Esophagus squamous epithelium (tissue), 5 donors: ENCODE results near the gene RNGTT. TPM values are rescaled to one million over a fixed set of nuclear protein-coding genes. Genes with fewer than 3 reads are reported as not detected.

Experiments
- DNase-seq: peaks from one replicate; lab custom pipeline; 2025; lab: John Stamatoyannopoulos, UW
- H3K27ac ChIP-seq, 4 donors: fragments of 200-600 bp; sonication (generic); one replicate each; pipeline ENCODE4 v1.5.1; 2016 to 2019; ENCODE audit warnings: mild to moderate bottlenecking in 1 of 4
- H3K27me3 ChIP-seq, 4 donors: fragments of 200-600 bp; sonication (generic); 1 replicate in 3 of 4; 2 replicates in 1 of 4; pipeline versions ENCODE4 v1.5.1 to v1.6.0; 2017 to 2021; ENCODE audit warnings: antibody characterized with exemption in 1 of 4
- H3K36me3 ChIP-seq, 3 donors: fragments of 200-600 bp; sonication (generic); one replicate each; pipeline ENCODE4 v1.5.1; 2016 to 2019
- H3K4me1 ChIP-seq, 3 donors: fragments of 200-600 bp; sonication (generic); one replicate each; pipeline ENCODE4 v1.5.1; 2017 to 2019
- H3K4me3 ChIP-seq, 4 donors: fragments of 200-600 bp; sonication (generic); 1 replicate in 3 of 4; 2 replicates in 1 of 4; pipeline ENCODE4 v1.5.1; 2016 to 2019; ENCODE audit warnings: mild to moderate bottlenecking in 2 of 4, moderate library complexity in 1 of 4
- H3K9me3 ChIP-seq, 3 donors: fragments of 200-600 bp; sonication (generic); one replicate each; pipeline ENCODE4 v1.5.1; 2016 to 2019
- CTCF ChIP-seq, 6 experiments: fragments of 450-650 bp in 4 of 6; fragments of 200-600 bp in 2 of 6; sonication (generic) in 2 of 6; IDR thresholded peaks; one replicate each; pipeline ENCODE4 v1.5.1; 2016 to 2019; ENCODE audit warnings: antibody characterized with exemption in 6 of 6, mild to moderate bottlenecking in 4 of 6, moderate library complexity in 4 of 6
- POLR2A ChIP-seq, 4 donors: fragments of 450-650 bp; IDR thresholded peaks; one replicate each; pipeline ENCODE4 v1.6.1; 2017; ENCODE audit warnings: antibody characterized with exemption in 4 of 4, mild to moderate bottlenecking in 4 of 4, moderate library complexity in 3 of 4
- WGBS, 2 donors: methylation state at CpG; one replicate each; pipeline ENCODE4 v1.1.5; 2018; 5-methylcytosine and 5-hydroxymethylcytosine counted together
- intact Hi-C: fragments of 100-400 bp; cut with DNase I; formaldehyde crosslinking; loops from one replicate; pipeline ENCODE4 v1.15.0; 2022
- total RNA-seq, 4 donors: library from RNA; depleted of rRNA; stranded (reverse); fragments of >200 nt; gene quantifications; one replicate each; pipeline ENCODE4 v1.1.0, GENCODE V29; 2016
- donor health status: DM: yes; HTN: yes; CAD: no.

Gene RNGTT
- total RNA-seq, 4 donors from 2014 or later, result 8.3 to 22.3 (median 18.3) TPM

GRCh38 chr6:88749849-88750248 is 213.6 kb downstream of the RNGTT start:
- H3K27ac ChIP-seq, result no peak overlapping the region
- H3K4me1 ChIP-seq, result no peaks in the 10 kb centered on the region
- no peak for DNase-seq
- TF ChIP-seq CTCF (IDR thresholded peaks at IDR 0.05), result no peak
- TF ChIP-seq POLR2A (IDR thresholded peaks at IDR 0.05), result no peak
- peaks cover 0 to 21% (median 0%) of the 10 kb centered on the region in 3 donors for H3K36me3 ChIP-seq
- intact Hi-C loops, result no loop called here
- WGBS, 2 donors, result 71 to 88% methylated on average over 1 of the region's 1 CpG
- no peak overlapping the region for H3K4me3 ChIP-seq
- H3K27me3 ChIP-seq, result no peaks in the 10 kb centered on the region
- no peaks in the 10 kb centered on the region for H3K9me3 ChIP-seq

- DNase-seq, result no peak
- no peak overlapping the region for H3K4me3 ChIP-seq
- 90 to 92% methylated on average over 2 of the region's 2 CpGs for WGBS, 2 donors
- no peaks in the 10 kb centered on the region for H3K4me1 ChIP-seq
- H3K27ac ChIP-seq, result no peak overlapping the region
- intact Hi-C loops, result no loop called here
- TF ChIP-seq POLR2A (IDR thresholded peaks at IDR 0.05), result no peak
- no peak for TF ChIP-seq CTCF (IDR thresholded peaks at IDR 0.05)
- no peaks in the 10 kb centered on the region for H3K9me3 ChIP-seq
- no peaks in the 10 kb centered on the region for H3K27me3 ChIP-seq
- H3K36me3 ChIP-seq, result peaks cover 0 to 16% (median 0%) of the 10 kb centered on the region in 3 donors
Measured at GRCh38 chr6:88748141-88748540, 215.3 kb downstream of the RNGTT start.

- intact Hi-C loops, result no loop called here
- Histone ChIP-seq H3K27ac (no peak overlapping the region), H3K36me3 (peaks cover 0 to 8% (median 0%) of the 10 kb centered on the region in 3 donors), H3K27me3 (no peaks in the 10 kb centered on the region), H3K4me3 (no peak overlapping the region), H3K4me1 (no peaks in the 10 kb centered on the region), H3K9me3 (no peaks in the 10 kb centered on the region)
- DNase-seq, result no peak
- WGBS, 2 donors, result 50 to 57% methylated on average over 1 of the region's 1 CpG
- TF ChIP-seq POLR2A (IDR thresholded peaks at IDR 0.05) (no peak), CTCF (IDR thresholded peaks at IDR 0.05) (no peak)
Measured at GRCh38 chr6:88741939-88742338, 221.5 kb downstream of the RNGTT start.

- Histone ChIP-seq H3K9me3 (no peaks in the 10 kb centered on the region), H3K4me1 (no peaks in the 10 kb centered on the region), H3K4me3 (no peak overlapping the region), H3K36me3 (peaks cover 0 to 8% (median 0%) of the 10 kb centered on the region in 3 donors), H3K27ac (no peak overlapping the region), H3K27me3 (no peaks in the 10 kb centered on the region)
- WGBS, 2 donors, result 96 to 97% methylated on average over 7 of the region's 7 CpGs
- no peak for DNase-seq
- no peak for TF ChIP-seq POLR2A (IDR thresholded peaks at IDR 0.05)
- TF ChIP-seq CTCF (IDR thresholded peaks at IDR 0.05), result no peak
- intact Hi-C loops, result no loop called here
Measured at GRCh38 chr6:88741071-88741470, 222.3 kb downstream of the RNGTT start.

GRCh38 chr6:88734544-88734943 is 228.9 kb downstream of the RNGTT start:
- 89 to 96% methylated on average over 4 of the region's 4 CpGs for WGBS, 2 donors

More at GRCh38 chr6:88734544-88734943, 228.9 kb downstream of the RNGTT start:
- Histone ChIP-seq H3K9me3 (no peaks in the 10 kb centered on the region), H3K4me1 (no peaks in the 10 kb centered on the region), H3K27ac (no peak overlapping the region), H3K4me3 (no peak overlapping the region), H3K36me3 (no peaks in the 10 kb centered on the region), H3K27me3 (no peaks in the 10 kb centered on the region)
- TF ChIP-seq POLR2A (IDR thresholded peaks at IDR 0.05), result no peak
- no peak for TF ChIP-seq CTCF (IDR thresholded peaks at IDR 0.05)
- DNase-seq, result no peak
- intact Hi-C loops, result no loop called here
